ENCODE data around the gene POLN.

Gene POLN

GRCh38 chr4:2079926-2080325 is 162.0 kb downstream of the POLN start:
- DNase-seq: no peak

DNA sequence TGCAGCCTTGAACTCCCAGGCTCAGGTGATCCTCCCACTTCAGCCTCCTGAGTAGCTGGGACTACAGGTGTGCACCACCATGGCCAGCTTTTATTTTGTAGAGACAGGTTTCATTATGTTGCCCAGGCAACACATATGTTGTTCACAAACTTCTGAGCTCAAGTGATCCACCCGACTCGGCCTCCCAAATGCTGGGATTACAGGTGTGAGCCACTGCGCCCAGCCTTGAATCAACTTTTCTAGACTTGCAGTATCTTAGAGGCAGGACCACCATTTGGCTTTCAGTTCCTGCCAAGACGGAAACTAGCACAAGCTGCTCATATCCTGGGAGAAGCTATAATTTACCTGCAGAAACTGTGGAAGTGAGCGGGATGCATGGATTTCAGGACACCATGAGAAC is 162.9 kb downstream of the POLN start:
- DNase-seq: no peak

DNA sequence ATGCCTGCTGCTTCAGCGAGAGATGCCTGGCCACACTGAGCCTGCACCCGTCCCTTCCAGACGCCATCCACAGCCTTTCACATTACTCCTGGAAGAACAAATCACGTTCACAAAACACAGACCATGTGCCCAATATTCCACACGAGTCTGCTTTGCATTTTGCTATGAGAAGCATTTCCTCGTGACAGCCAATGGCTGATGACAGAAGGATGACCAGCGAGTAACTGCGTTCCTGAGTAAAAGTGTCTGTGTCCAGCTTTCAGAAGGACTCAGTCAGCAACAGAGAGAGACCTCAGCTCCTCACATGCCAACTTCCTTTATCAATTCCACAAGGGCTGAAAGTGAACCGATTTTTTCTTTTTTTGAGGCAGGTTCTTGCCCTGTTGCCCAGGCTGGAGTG is 163.3 kb downstream of the POLN start:
- no peak for DNase-seq

DNA sequence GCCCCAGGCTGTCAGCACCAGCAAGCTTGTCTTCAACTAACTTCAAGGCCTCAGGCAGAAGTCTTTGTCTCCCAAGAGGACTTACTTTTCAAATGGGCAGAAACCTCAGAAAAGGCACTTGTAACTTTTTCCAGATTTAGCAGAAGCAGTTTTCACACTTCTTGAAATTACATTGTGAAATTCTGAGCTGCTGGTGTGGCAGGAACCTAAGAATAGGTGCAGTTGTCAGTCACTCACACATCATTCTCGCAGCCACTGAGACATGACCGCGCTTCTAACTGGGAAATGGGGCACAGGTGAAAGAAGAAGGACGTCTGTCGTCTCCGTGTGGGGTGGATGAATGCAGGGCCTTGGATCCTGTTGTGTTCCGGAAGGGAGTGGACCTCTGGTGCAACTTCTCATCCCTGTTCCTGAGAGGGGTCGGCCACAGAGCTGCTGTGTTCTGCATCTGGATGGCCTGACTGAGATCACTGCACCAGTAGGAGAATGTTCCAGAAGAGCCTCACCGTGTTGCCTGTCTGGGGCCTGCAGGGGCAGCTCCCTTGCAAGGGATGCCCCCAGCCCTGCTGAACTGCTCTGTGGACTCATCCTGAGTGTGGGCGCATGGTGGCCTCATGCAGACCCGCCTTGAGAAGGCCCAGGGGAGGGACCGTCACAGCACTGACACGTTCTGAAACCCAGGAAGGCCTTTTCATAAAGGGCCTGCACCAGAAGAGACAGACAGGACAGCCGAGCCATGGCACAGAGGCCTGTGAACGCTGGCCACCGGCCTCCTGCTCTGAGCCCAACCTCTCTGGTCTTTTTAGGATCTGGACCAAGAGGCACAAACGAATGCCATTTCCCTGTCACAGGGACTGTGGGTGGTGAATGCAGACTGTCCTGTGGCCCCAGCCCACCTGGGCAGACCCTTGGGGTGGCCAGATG is 164.1 kb downstream of the POLN start:
- DNase-seq: no peak

DNA sequence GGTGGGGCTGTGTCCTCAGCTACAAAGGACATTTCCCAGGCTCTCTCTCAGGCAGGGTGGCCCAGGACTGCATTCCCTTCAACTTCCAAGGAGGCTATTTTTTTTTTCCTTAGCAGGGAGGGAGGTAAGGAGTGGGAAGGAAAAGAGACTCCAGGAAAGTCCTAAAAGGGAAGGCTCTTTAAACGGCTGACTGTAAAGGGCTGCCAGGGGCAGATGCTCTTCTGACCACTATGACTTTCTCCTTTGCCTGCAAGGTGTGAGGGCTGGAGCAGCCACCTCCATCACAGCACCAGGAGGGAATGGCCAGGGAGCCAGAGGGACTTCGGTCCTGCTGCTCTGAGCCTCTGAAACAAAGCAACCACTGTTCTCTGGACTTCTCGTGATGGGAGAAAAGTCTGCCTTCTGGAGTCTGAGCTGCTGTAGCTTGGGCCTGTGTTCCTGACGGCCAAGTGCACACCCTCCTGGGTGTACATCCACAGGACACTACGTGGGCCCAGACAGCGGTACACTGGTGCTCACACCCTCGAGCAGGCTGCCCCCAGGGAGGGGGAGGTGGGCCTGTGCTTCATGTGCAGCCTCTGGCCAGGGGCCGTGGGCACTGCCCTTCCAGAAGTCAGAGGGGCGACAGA is 164.9 kb downstream of the POLN start:
- no peak for DNase-seq

DNA sequence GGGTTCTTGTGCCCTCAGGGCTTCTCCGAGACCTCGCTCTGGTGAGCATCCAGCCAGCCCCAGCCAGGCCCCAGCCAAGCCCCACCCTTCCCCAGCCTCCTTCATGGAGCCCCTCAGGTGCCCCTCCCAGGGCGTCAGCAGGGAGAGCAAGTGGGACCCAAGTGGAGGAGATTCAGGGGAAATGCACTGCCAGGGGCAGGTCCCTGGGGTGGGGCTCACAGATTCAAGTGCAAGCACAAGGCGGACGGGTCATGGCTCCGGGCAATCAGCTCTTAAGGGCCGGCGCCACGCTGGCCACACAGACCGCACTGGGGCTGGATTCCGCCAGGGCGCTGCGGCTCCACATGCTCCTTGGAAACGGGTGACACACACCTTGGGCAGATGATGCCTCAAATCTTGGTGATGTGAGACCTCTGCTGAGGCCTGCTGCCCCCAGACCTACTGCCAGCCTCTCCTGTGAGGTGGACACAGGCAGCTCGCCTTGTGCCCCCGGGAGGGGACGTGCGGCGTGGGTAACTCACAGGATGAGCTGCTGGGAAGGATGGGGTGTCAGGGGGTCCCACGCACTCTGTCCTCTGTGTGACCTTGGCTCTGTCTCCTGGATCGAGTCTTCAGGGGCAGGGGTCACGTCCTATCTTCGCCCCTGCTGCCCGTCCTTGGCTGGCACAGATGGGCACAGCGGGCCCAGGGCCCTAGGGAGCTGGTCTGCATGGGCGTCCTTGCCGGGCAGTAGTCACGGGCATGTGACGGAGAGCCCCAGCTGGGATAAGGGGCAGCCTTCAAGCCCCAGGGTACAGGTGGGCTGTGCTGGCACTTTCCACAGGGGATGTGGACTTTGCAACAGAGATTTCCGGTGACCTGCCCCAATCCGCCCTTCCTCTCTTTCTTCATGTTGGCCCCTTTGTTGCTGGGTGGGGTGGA is 165.7 kb downstream of the POLN start:
- no peak for DNase-seq

DNA sequence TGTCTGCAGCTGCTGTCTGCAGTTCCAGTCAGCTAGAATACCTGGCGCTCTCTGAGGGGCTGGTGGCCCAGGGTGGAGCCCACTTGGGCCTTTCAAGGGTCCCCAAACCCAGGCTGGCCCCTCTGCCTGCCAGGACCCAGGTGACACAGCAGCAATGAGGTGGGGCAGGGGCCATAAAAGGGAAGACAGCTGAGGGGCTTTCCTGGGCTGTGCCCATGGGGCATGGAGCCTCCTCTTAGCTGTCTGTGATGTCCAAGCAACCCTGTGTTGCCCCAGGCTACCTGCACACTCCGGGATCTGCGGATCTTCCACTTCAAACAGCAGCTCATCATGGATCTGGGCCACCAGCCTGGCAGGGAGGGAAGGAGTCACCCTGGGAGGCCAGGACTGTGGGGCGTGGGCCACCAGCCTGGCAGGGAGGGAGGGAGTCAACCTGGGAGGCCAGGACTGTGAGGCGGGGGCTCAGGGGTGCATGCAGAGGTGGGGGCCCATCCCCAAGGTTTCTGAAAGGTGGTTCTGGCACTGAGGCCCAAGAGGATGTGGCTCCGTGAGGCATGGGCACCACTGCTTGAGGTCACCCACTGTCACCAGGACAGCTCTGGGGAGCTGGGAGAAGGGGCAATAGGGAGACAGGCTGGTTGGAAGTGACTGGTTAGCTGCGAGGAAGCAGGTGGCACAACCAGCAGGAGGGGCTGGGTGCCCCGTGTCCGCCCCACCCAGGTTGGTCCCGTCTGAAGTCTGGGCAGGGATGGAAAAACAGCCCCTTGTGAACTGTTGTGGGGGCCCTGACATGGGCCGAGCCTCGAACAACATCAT is 166.5 kb downstream of the POLN start:
- no peak for DNase-seq

- DNase-seq: no peak
These were observed 167.3 kb downstream of the POLN start for GRCh38 chr4:2074588-2074987.

DNA sequence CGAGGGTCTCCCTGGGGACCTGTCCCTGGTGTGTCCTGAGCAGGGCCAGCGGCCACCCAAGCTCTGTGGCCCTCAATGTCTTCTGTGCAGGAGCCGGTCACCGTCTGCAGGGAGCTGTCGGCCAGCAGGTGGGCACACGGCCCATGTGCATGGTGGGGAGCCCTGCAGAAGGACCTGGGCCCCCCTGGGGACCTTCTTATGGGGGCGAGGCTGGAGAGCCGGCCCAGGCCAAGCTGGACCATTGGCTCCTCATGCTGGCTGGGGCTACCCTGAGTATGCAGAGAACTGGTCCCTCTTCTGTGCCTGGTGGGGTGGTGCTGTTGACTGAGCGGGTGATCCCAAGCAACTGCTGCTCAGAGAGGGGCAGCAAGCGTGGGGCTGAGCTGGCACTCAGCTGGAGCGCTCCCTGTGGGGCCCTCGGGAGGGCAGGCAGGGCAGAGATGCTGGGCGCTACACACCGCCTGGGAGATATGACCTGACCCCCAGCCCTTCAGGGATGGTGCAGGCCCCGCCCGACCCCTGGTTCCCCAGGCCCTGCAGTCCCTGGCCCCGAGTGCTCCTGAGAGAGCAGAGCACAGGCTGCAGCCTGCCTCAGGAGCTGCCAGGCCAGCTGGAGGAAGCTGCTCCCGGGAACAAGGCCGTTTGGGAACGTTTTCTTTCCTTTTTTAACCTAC is 168.0 kb downstream of the POLN start:
- DNase-seq: no peak

DNA sequence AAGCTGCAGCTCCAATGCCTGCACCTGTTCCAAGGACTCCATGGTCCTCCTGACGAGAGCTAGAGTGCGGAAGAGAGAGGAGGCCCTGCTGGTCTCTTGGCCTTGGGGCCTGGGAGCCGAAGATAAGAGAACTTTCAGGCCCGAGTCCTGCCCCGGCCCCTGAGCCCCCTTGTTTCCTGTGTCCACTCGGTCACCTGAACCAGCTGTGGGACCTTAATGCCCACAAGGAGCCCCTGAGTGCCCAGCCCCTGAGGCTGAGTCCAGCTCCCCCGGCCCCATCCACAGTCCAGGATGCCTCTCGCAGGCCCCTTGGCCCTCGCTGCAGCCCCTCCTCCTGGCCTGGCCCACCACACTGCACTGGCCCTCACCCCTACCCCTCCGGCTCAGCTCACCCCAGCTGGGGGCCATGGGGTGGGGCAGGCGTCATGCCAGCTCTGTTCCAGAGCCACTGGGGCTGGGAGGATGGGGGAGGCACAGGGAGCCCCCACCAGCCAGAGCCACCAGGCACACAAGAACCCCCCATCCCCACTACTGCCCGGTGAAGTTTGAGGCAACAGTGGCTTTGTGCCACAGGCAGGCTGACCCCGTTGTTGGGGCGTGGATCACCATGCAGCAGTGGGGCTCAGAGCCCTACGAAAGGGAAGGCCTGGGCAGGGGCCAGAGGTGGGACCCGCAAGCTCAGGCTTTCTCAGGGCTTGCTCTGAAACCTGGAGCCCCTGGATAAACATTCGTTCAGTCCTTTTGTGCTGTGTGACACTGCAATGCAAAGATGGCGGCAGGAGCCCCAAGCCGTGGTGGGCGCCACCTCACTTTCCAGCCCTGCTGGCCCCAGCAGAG is 168.7 kb downstream of the POLN start:
- DNase-seq: no peak

- DNase-seq: no peak
These were observed 169.7 kb downstream of the POLN start for GRCh38 chr4:2071912-2072867.

DNA sequence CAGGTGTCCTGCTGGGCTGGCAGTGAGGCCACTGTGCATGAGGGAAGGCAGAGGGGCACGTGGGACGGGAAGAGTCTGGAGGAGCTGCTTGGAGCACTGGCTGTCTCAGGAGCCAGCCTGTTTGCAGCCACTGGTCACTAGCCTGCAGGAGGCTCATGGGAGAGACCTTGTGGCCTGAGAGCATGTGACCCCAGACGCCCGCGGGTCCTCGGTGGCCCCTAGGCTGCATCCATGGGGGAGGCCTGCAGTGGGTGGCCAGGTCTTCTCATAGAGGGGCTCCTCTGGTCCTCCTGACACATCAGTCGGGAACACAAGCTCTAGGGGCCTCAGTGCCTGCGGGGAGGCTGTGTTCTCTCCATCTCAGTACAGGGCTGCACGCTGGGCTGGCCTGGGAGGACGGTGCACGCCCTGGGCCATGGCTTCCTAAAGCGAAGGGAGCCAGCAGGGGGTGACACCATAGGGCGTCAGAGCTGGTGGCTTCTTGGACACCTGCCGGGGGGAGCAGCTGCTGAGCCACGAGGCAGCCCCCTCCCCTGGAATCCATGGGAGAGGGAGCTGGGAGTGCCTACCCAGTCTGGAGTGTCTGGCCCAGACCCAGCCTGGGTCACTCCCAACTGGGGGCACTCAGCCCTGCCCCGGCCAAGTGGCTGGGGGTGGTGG is 170.5 kb downstream of the POLN start:
- no peak for DNase-seq

GRCh38 chr4:2070421-2071251 is 171.3 kb downstream of the POLN start:
- no peak for DNase-seq

DNA sequence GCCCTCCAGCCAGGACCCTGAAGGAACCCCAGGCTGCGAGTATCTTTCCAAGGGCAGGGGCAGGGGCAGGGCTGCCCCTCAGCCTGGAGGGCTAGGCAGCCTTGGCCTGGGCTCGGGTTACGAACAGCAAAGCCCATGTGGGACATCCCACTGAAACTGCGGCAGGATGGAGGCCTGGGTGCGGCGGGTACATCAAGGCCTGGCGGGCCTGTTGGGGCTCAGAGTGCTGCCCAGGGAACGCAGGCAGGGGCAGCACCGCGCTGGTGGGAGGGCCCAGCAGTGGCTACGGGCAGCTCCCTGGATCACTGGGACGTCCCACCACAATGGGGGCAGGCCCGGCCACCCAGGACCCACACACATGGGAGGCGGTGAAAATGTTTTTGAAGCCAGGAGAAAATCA is 171.9 kb downstream of the POLN start:
- DNase-seq: no peak

DNA sequence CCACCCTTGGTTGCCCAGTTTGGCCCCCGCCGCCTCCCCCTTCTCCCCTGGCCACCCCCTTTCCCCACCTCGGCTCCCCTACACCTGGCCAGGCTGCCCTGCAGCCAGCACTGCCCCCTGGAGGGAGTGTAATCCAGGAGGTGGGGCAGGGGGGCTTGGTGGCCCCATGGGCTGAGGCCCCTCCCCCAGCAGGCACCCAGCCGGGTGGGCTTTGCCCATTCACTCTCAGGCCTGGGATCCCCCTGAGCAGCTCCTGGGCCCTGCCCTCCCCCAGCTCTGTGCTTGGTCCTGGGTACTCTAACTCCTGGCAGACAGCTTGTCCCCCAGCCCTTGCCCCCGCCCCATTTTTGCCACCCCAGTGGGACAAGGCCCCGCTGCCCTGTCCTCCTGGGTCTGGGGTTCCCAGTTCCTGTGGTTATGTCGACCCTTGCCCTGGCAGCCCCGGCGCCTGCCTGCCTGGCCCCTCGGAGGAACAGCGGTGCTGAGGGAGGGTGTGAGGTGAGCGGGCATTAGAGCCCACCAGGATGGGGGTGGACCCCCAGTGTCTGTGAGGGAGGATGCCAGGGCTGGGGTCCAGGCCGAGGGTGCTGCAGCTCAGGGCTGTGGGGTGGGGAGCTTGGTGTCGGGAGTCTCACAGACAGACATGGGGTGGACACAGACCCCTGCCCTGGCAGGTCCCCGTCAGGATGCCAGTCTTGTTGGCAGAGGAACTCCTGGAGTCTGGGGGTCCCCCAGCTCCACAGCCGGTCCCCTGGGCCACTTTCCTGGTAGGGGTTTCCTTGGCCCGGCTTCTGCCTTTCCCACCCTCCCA is 172.6 kb downstream of the POLN start:
- DNase-seq: no peak

DNA sequence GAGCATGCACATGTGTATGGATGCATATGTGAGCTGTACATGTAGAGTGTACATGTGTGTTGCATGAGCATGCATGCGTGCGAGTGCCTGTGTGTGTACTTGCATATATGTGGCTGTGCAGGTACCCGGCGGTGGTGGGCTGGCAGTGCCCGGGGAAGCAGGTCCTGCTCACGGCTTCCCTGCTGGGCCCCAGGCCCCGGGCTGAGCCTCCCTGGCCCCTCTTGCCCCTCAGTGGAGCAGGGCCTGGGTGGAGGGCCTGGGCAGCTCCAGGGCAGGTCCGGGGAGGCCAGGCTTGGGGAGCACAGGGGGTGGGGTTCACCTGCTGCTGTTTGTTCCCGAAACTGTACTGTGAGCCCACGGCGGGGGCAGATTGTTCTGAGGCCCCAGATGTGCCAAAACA is 173.4 kb downstream of the POLN start:
- DNase-seq: no peak

DNA sequence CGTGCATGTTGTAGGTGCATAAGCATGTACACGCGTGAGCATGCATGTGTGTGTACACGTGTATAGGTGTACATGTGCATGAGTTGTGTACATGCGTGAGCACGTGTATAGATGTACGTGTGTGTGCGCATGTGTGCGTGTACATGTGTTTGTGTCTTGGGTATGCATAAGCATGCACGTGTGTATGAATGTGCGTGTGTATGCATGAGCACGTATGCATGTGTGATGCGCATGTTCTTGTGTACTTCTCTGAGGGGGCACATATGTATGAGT is 173.8 kb downstream of the POLN start:
- no peak for DNase-seq
